Common myeloid progenitor, CD34-positive (primary cell): ENCODE results near the gene USH2A.

Experiments used
- CTCF ChIA-PET: fragments of 350-600 bp; sonication (Branson Sonifier 250); formaldehyde crosslinking; loops from one replicate; lab custom pipeline; 2021; ENCODE audit warnings: antibody characterized with exemption; lab: Charles Lee
- POLR2A ChIA-PET: fragments of 350-600 bp; sonication (Branson Sonifier 250); formaldehyde crosslinking; loops from one replicate; lab custom pipeline; 2021; ENCODE audit warnings: antibody characterized with exemption; lab: Charles Lee
- DNase-seq, 3 donors: peaks; one replicate each; pipeline versions ENCODE4 v3.0.0 to v3.0.0-alpha.2; 2013
- H3K27ac ChIP-seq, 2 experiments: 1 replicate in 1 of 2; 2 replicates in 1 of 2; pipeline ENCODE4 v1.7.0; 2013; ENCODE audit warnings: inconsistent platforms in 2 of 2, low read length in 2 of 2, mild to moderate bottlenecking in 2 of 2, low read depth in 1 of 2, moderate library complexity in 1 of 2; ENCODE audit not compliant: severe bottlenecking in 2 of 2, insufficient read depth in 1 of 2, poor library complexity in 1 of 2
- H3K27me3 ChIP-seq, 5 experiments: replicated peaks in 2 of 5; 1 replicate in 3 of 5; 2 replicates in 2 of 5; pipeline versions ENCODE4 v1.6.1 to v1.7.0; 2013; ENCODE audit warnings: low read length in 4 of 5, mild to moderate bottlenecking in 2 of 5, moderate library complexity in 2 of 5, inconsistent platforms in 1 of 5; ENCODE audit not compliant: insufficient read depth in 5 of 5, control insufficient read depth in 4 of 5
- H3K36me3 ChIP-seq, 4 experiments: 1 replicate in 2 of 4; 2 replicates in 2 of 4; pipeline versions ENCODE4 v1.6.1 to v1.7.0; 2013; ENCODE audit warnings: low read length in 3 of 4, control low read depth in 1 of 4, mild to moderate bottlenecking in 1 of 4; ENCODE audit not compliant: control insufficient read depth in 4 of 4, insufficient read depth in 4 of 4
- H3K4me1 ChIP-seq, 4 experiments: 1 replicate in 3 of 4; 2 replicates in 1 of 4; pipeline versions ENCODE4 v1.6.1 to v1.7.1; 2013; ENCODE audit warnings: low read length in 3 of 4, mild to moderate bottlenecking in 3 of 4, control low read depth in 1 of 4, inconsistent platforms in 1 of 4, moderate library complexity in 1 of 4; ENCODE audit not compliant: control insufficient read depth in 4 of 4, insufficient read depth in 4 of 4; ENCODE audit errors: control extremely low read depth in 1 of 4
- H3K4me3 ChIP-seq, 7 experiments: 1 replicate in 4 of 7; 2 replicates in 3 of 7; pipeline versions ENCODE4 v1.5.1 to v1.7.0; 2013; ENCODE audit warnings: mild to moderate bottlenecking in 7 of 7, low read length in 6 of 7, moderate library complexity in 6 of 7, inconsistent platforms in 2 of 7, low read depth in 2 of 7, control low read depth in 1 of 7; ENCODE audit not compliant: insufficient read depth in 4 of 7, control insufficient read depth in 1 of 7; ENCODE audit errors: extremely low read depth in 1 of 7
- H3K9me3 ChIP-seq, 5 experiments: 1 replicate in 4 of 5; 2 replicates in 1 of 5; pipeline versions ENCODE4 v1.6.1 to v1.7.1; 2013; ENCODE audit warnings: low read length in 4 of 5, mild to moderate bottlenecking in 2 of 5, inconsistent platforms in 1 of 5, low read depth in 1 of 5, moderate library complexity in 1 of 5; ENCODE audit not compliant: control insufficient read depth in 4 of 5, insufficient read depth in 2 of 5; ENCODE audit errors: control extremely low read depth in 1 of 5
- WGBS: methylation state at CpG from one replicate; pipeline ENCODE4 v1.1.5; 2013; ENCODE audit not compliant: insufficient coverage; 5-methylcytosine and 5-hydroxymethylcytosine counted together

USH2A gene

DNA sequence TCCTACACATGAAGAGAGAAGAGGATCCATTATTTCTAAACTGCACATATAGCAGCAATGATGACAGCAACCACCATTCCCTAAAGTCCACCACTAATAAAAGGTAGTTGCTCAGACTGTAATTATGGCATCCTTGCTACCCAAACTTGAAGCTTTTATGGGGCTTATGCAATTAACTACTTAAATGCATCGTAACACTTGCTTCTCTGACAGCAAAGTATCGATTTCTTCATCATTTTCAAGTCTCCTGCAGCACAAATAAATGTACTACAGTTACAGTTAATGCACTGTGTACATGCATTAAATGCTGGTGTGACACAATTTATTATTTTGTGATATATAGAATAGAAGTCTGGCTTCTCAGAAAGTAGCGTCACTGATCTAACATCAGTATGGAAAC lies 241.7 kb downstream of the USH2A start:
- no CpG with 5 or more reads among the region's 3 CpGs for WGBS
- ChIA-PET POLR2A (no interaction called here), CTCF (no interaction called here)
- no peak overlapping the region for H3K27ac ChIP-seq
- no peak overlapping the region for H3K4me3 ChIP-seq
- H3K27me3 ChIP-seq: peaks cover 0 to 4% (median 0%) of the 10 kb centered on the region in 5 experiments
- DNase-seq: no peak
- no peaks in the 10 kb centered on the region for H3K4me1 ChIP-seq
- no peaks in the 10 kb centered on the region for H3K36me3 ChIP-seq
- no peaks in the 10 kb centered on the region for H3K9me3 ChIP-seq

DNA sequence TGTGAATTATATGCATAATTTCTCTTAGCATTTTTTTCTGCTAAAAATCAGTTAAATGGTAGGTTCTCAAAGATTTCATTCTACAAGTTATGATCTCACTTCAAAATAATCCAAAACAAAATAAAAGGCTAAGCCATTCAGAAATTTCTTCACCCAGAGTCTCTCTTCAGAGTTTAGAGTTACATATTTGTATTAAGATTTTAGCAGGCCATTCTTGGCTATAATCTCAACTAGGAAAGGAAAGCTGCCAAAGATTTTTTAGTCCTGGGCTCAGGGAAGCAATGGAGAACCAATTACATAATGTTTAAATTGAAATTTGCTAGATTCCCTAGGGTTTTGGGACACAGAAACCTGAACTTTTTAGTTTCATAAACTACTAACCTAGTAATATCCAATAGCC lies 245.0 kb downstream of the USH2A start:
- Histone ChIP-seq H3K4me3 (no peak overlapping the region), H3K4me1 (no peaks in the 10 kb centered on the region), H3K36me3 (no peaks in the 10 kb centered on the region), H3K27ac (no peak overlapping the region), H3K27me3 (peaks cover 0 to 2% (median 0%) of the 10 kb centered on the region in 5 experiments), H3K9me3 (no peaks in the 10 kb centered on the region)
- POLR2A ChIA-PET: no interaction called here
- DNase-seq: no peak
- CTCF ChIA-PET: no interaction called here

- POLR2A ChIA-PET: no interaction called here
- no peak overlapping the region for H3K4me3 ChIP-seq
- H3K27ac ChIP-seq: no peak overlapping the region
- H3K9me3 ChIP-seq: no peaks in the 10 kb centered on the region
- no peak for DNase-seq
- H3K27me3 ChIP-seq: peaks cover 0 to 2% (median 0%) of the 10 kb centered on the region in 5 experiments
- no CpG with 5 or more reads among the region's 1 CpG for WGBS
- CTCF ChIA-PET: no interaction called here
- H3K4me1 ChIP-seq: no peaks in the 10 kb centered on the region
- no peaks in the 10 kb centered on the region for H3K36me3 ChIP-seq
Observed at GRCh38 chr1:216176970-216177369, 246.3 kb downstream of the USH2A start.

DNA sequence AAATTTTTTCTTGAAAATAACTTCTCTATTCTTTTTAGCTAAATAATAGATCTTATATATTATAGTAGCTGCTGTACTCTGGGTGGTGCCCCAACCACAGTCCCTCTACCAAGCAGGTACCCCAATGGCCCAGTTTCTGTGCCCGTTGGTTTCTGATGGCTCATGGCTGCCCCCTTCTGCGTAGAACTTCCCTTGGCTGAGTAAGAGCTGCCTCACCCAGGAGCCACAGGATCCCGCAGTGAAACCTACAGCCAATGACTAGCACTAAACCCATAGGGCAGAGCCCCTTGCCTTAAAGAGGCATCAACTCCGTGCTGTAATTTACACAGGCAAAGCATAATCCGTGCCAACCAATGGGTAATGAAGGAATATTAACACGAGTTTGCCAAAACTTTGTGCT lies 247.5 kb downstream of the USH2A start:
- no peak for DNase-seq
- Histone ChIP-seq H3K27ac (no peak overlapping the region), H3K9me3 (no peaks in the 10 kb centered on the region), H3K36me3 (no peaks in the 10 kb centered on the region), H3K27me3 (no peaks in the 10 kb centered on the region), H3K4me3 (no peak overlapping the region), H3K4me1 (no peaks in the 10 kb centered on the region)
- ChIA-PET CTCF (no interaction called here), POLR2A (no interaction called here)
- WGBS: 47% methylated on average over 2 of the region's 6 CpGs

GRCh38 chr1:216173376-216173995 lies 249.8 kb downstream of the USH2A start:
- Histone ChIP-seq H3K27me3 (no peaks in the 10 kb centered on the region), H3K27ac (no peak overlapping the region), H3K9me3 (no peaks in the 10 kb centered on the region), H3K4me3 (no peak overlapping the region), H3K36me3 (no peaks in the 10 kb centered on the region), H3K4me1 (no peaks in the 10 kb centered on the region)
- ChIA-PET POLR2A (no interaction called here), CTCF (interaction anchor here (1.3 kb wide), 1 partner anchor 13 kb away, joined by 4 read pairs; no protein-coding TSS in a partner anchor)
- DNase-seq: no peak
- WGBS: 100% methylated on average over 2 of the region's 4 CpGs

GRCh38 chr1:216169351-216169750 lies 253.9 kb downstream of the USH2A start:
- CTCF ChIA-PET: no interaction called here
- POLR2A ChIA-PET: no interaction called here
- Histone ChIP-seq H3K4me1 (no peaks in the 10 kb centered on the region), H3K9me3 (no peaks in the 10 kb centered on the region), H3K27me3 (no peaks in the 10 kb centered on the region), H3K27ac (no peak overlapping the region), H3K4me3 (no peak overlapping the region), H3K36me3 (no peaks in the 10 kb centered on the region)
- no CpG with 5 or more reads among the region's 1 CpG for WGBS
- DNase-seq: no peak

GRCh38 chr1:216168546-216168945 lies 254.7 kb downstream of the USH2A start:
- CTCF ChIA-PET: no interaction called here
- POLR2A ChIA-PET: no interaction called here

More at GRCh38 chr1:216168546-216168945, 254.7 kb downstream of the USH2A start:
- no peak overlapping the region for H3K27ac ChIP-seq
- no peak for DNase-seq
- H3K4me1 ChIP-seq: no peaks in the 10 kb centered on the region
- no peaks in the 10 kb centered on the region for H3K9me3 ChIP-seq
- WGBS: 100% methylated on average over 1 of the region's 3 CpGs
- no peak overlapping the region for H3K4me3 ChIP-seq
- no peaks in the 10 kb centered on the region for H3K27me3 ChIP-seq
- no peaks in the 10 kb centered on the region for H3K36me3 ChIP-seq
